OCI-LY3 (cell line): ENCODE measurements around the gene PSMA6.
A peak's percentile ranks its signal among the peaks of the same experiment; 100 is the strongest.

ENCODE experiments used
- H2AFZ ChIP-seq: fragments of 200-600, 300-600 bp; shearing (Covaris generic); 2 replicates; pipeline ENCODE4 v1.6.0; 2014; ENCODE audit warnings: antibody characterized with exemption, low read depth, low read length
- H3K27ac ChIP-seq: fragments of 200-600, 300-600 bp; sonication (generic); 2 replicates; pipeline ENCODE4 v1.5.1; 2014; ENCODE audit warnings: mild to moderate bottlenecking, low read length, moderate library complexity, mixed read lengths
- H3K27me3 ChIP-seq: fragments of 200-600, 300-600 bp; sonication (generic); 2 replicates; pipeline ENCODE4 v1.6.1; 2014; ENCODE audit warnings: low read depth, low read length, mixed read lengths
- H3K36me3 ChIP-seq: fragments of 200-600, 300-600 bp; sonication (generic); replicated peaks from 2 replicates; pipeline ENCODE3; 2014; ENCODE audit warnings: low read depth, low read length, mixed read lengths
- H3K4me1 ChIP-seq: fragments of 300-600, 200-600 bp; sonication (generic); 2 replicates; pipeline ENCODE4 v1.6.1; 2014; ENCODE audit warnings: low read length, mixed read lengths
- H3K4me2 ChIP-seq: fragments of 200-600, 300-600 bp; sonication (generic); 2 replicates; pipeline ENCODE4 v1.6.1; 2014; ENCODE audit warnings: low read length, mixed read lengths
- H3K4me3 ChIP-seq: fragments of 300-600, 200-600 bp; sonication (generic); 2 replicates; pipeline ENCODE4 v1.5.1; 2014; ENCODE audit warnings: antibody characterized with exemption, mild to moderate bottlenecking, low read length, moderate library complexity
- H3K79me2 ChIP-seq: fragments of 300-600, 200-600 bp; shearing (Covaris generic); 2 replicates; pipeline ENCODE4 v1.6.1; 2014; ENCODE audit warnings: mild to moderate bottlenecking, low read length, mixed read lengths
- H3K9ac ChIP-seq: fragments of 300-600, 200-600 bp; shearing (Covaris generic); 2 replicates; pipeline ENCODE4 v1.6.0; 2014; ENCODE audit warnings: mild to moderate bottlenecking, low read length, moderate library complexity
- H3K9me3 ChIP-seq: fragments of 200-600, 300-600 bp; shearing (Covaris generic); 2 replicates; pipeline ENCODE4 v1.6.1; 2014; ENCODE audit warnings: low read length, mixed read lengths; ENCODE audit not compliant: insufficient read depth
- H4K20me1 ChIP-seq: fragments of 200-600, 300-600 bp; sonication (generic); 2 replicates; pipeline ENCODE4 v1.6.1; 2016; ENCODE audit warnings: low read length, mixed read lengths; ENCODE audit not compliant: insufficient read depth
- CTCF ChIP-seq: fragments of 200-600, 300-600 bp; sonication (generic); IDR thresholded peaks from 2 replicates; pipeline ENCODE4 v1.5.1; 2014; ENCODE audit warnings: antibody characterized with exemption, low read length, low read depth
- EZH2phosphoT487 ChIP-seq: fragments of 200-600 bp; shearing (Covaris generic); IDR thresholded peaks from 2 replicates; pipeline ENCODE4 v1.6.1; 2018; ENCODE audit warnings: antibody characterized with exemption, mixed run types, low read depth

The PSMA6 gene

GRCh38 chr14:35257809-35258208 lies 34.4 kb upstream of the PSMA6 start:
- TF ChIP-seq CTCF (no peak), EZH2phosphoT487 (no peak)
- no peak overlapping the region for H3K4me3 ChIP-seq

DNA sequence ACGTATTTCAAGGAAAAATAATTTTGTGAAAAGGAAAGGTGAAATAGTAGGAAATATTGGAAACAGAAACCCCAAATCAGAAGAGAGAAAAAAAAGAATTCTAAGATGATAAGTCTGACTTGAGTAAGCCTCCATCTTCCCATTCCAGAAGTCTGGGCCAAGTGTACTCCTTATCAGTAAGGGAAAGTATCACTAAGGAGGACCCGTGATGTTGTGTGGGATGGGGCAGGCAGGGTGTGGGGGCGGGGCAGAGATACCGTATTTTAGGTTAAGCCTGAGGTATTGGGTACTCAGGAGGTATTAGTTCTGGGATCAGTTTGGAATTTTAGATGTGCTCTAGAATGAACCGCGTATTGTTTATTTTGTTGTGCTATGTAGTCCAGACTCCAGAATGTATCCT lies 33.8 kb upstream of the PSMA6 start:
- Histone ChIP-seq H2AFZ (no peak overlapping the region), H3K36me3 (no peaks in the 10 kb centered on the region), H3K4me3 (no peak overlapping the region), H3K27me3 (no peaks in the 10 kb centered on the region), H3K4me1 (peaks cover 5% of the 10 kb centered on the region), H3K9ac (no peak overlapping the region), H3K4me2 (no peak overlapping the region), H4K20me1 (no peaks in the 10 kb centered on the region), H3K27ac (no peak overlapping the region), H3K9me3 (no peaks in the 10 kb centered on the region), H3K79me2 (no peaks in the 10 kb centered on the region)
- TF ChIP-seq EZH2phosphoT487, result no peak
- TF ChIP-seq CTCF, result no peak

More at GRCh38 chr14:35257809-35258208, 34.4 kb upstream of the PSMA6 start:
- Histone ChIP-seq H3K27ac (no peak overlapping the region), H3K36me3 (no peaks in the 10 kb centered on the region), H3K79me2 (no peaks in the 10 kb centered on the region), H3K4me2 (no peak overlapping the region), H3K9me3 (no peaks in the 10 kb centered on the region), H2AFZ (no peak overlapping the region), H4K20me1 (no peaks in the 10 kb centered on the region), H3K4me1 (peaks cover 5% of the 10 kb centered on the region), H3K9ac (no peak overlapping the region), H3K27me3 (no peaks in the 10 kb centered on the region)

- Histone ChIP-seq H3K27me3 (no peaks in the 10 kb centered on the region), H3K9ac (no peak overlapping the region), H3K4me3 (no peak overlapping the region), H3K4me1 (peaks cover 3% of the 10 kb centered on the region), H3K36me3 (peaks cover under 1% of the 10 kb centered on the region), H3K9me3 (no peaks in the 10 kb centered on the region), H3K79me2 (no peaks in the 10 kb centered on the region), H3K27ac (no peak overlapping the region), H2AFZ (no peak overlapping the region), H4K20me1 (no peaks in the 10 kb centered on the region), H3K4me2 (no peak overlapping the region)
- TF ChIP-seq EZH2phosphoT487, result no peak
- TF ChIP-seq CTCF, result peak; percentile 47
Measured at GRCh38 chr14:35261774-35262173, 30.4 kb upstream of the PSMA6 start.

GRCh38 chr14:35262436-35262835 lies 29.7 kb upstream of the PSMA6 start:
- Histone ChIP-seq H4K20me1 (no peaks in the 10 kb centered on the region), H3K9ac (no peak overlapping the region), H3K36me3 (peaks cover 2% of the 10 kb centered on the region), H3K79me2 (no peaks in the 10 kb centered on the region), H2AFZ (no peak overlapping the region), H3K4me1 (peaks cover 3% of the 10 kb centered on the region), H3K9me3 (no peaks in the 10 kb centered on the region), H3K27me3 (no peaks in the 10 kb centered on the region), H3K4me3 (no peak overlapping the region), H3K4me2 (no peak overlapping the region), H3K27ac (no peak overlapping the region)
- no peak for TF ChIP-seq CTCF
- TF ChIP-seq EZH2phosphoT487, result no peak
